K562 (cell line): ENCODE results near the gene CUL9. TPM values are rescaled to one million over a fixed set of nuclear protein-coding genes. Genes with fewer than 3 reads are reported as not detected.

Experiments
- DNMT1 ChIP-seq: fragments of 450-650 bp; IDR thresholded peaks from 2 replicates; pipeline ENCODE4 v1.6.1; 2016; ENCODE audit warnings: antibody characterized with exemption, mild to moderate bottlenecking
- ESRRA ChIP-seq: fragments of 450-650 bp; IDR thresholded peaks from 2 replicates; pipeline ENCODE4 v1.6.1; 2014; ENCODE audit warnings: low read depth, mild to moderate bottlenecking, moderate library complexity, borderline replicate concordance
- ETV5 ChIP-seq: sonication (generic); formaldehyde crosslinking; IDR thresholded peaks from 2 replicates; pipeline ENCODE4 v1.4.0; 2020; ENCODE audit warnings: low read depth, mild to moderate bottlenecking, missing genetic modification reagents
- GATAD2A ChIP-seq: fragments of 450-650 bp; IDR thresholded peaks from 2 replicates; pipeline ENCODE4 v1.6.1; 2017
- MIER1 ChIP-seq: fragments of 450-650 bp; IDR thresholded peaks from 2 replicates; pipeline ENCODE4 v1.6.1; 2016; ENCODE audit warnings: antibody characterized with exemption, mild to moderate bottlenecking, low read depth
- NELFE ChIP-seq: IDR thresholded peaks from 2 replicates; pipeline ENCODE4 v1.6.1; 2011; ENCODE audit warnings: mild to moderate bottlenecking; ENCODE audit not compliant: insufficient read depth, insufficient read length
- NR4A1 ChIP-seq, 2 experiments: fragments of 250-450 bp in 1 of 2; fragments of 450-650 bp in 1 of 2; sonication (Bioruptor Pico) in 1 of 2; IDR thresholded peaks; 2 replicates each; pipeline versions ENCODE4 v1.4.0 to v1.6.1; 2016 to 2020; ENCODE audit warnings: mild to moderate bottlenecking in 2 of 2, missing compliant biosample characterization in 1 of 2, missing genetic modification characterization in 1 of 2, moderate library complexity in 1 of 2
- PHF21A ChIP-seq: fragments of 450-650 bp; IDR thresholded peaks from 2 replicates; pipeline ENCODE4 v1.6.1; 2017; ENCODE audit warnings: low read depth, borderline replicate concordance
- RHOXF2B ChIP-seq: fragments of 250-450 bp; sonication (Bioruptor Pico); conservative IDR thresholded peaks from 2 replicates; pipeline ENCODE4 v1.5.1; 2021
- TBP ChIP-seq: optimal IDR thresholded peaks from 2 replicates; pipeline ENCODE3; 2011; ENCODE audit warnings: low read depth, low read length, improper control_type of control experiment
- TCF7L2 ChIP-seq: fragments of 150-350 bp; IDR thresholded peaks from 2 replicates; pipeline ENCODE4 v1.6.1; 2016; ENCODE audit warnings: low read depth, mild to moderate bottlenecking, low read length, moderate library complexity
- ZNF239 ChIP-seq: fragments of 250-450 bp; sonication (Bioruptor Pico); IDR thresholded peaks from 2 replicates; pipeline ENCODE4 v1.4.0; 2020; ENCODE audit warnings: mild to moderate bottlenecking
- ZNF274 ChIP-seq: IDR thresholded peaks from 2 replicates; pipeline ENCODE4 v1.6.1; 2011; ENCODE audit warnings: low read depth, mild to moderate bottlenecking, low read length, moderate library complexity, borderline replicate concordance
- polyA plus RNA-seq, 8 experiments: library from polyadenylated mRNA; depleted of rRNA in 4 of 8; stranded (reverse) in 5 of 8; unstranded in 3 of 8; fragments of >200 nt; fragmentation: Nextera tagmentation in 2 of 8; fragmentation: Illumina TruSeq in 1 of 8; extraction: Ambion mirVana in 2 of 8; extraction: Trizol in 1 of 8; gene quantifications; 2 replicates each; pipeline versions ENCODE4 v1.2.1 to v1.2.3, GENCODE V29; 2011 to 2014; ENCODE audit warnings: inconsistent platforms in 1 of 8, missing spikeins in 1 of 8
- total RNA-seq, 7 experiments: library from RNA; depleted of rRNA in 6 of 7; stranded (reverse); fragments of >200 nt in 6 of 7; fragmentation: Illumina TruSeq in 2 of 7; extraction: Trizol in 2 of 7; gene quantifications; 2 replicates each; pipeline versions ENCODE4 v1.2.1 to v1.2.3, GENCODE V29; 2011 to 2021; ENCODE audit warnings: low replicate concordance in 1 of 7
- TF ChIP-seq, protein P1 (sequence below): sonication (generic); formaldehyde crosslinking; IDR thresholded peaks from 2 replicates; pipeline ENCODE4 v1.4.0; 2020; ENCODE audit warnings: mild to moderate bottlenecking, missing genetic modification reagents
- TF ChIP-seq, protein P2 (sequence below): fragments of 150-350 bp; conservative IDR thresholded peaks from 2 replicates; pipeline ENCODE4 v1.6.1; 2014; ENCODE audit warnings: low read length
- TF ChIP-seq, protein P3 (sequence below): fragments of 450-650 bp; formaldehyde crosslinking; conservative IDR thresholded peaks from 2 replicates; pipeline ENCODE4 v1.4.0; 2022; ENCODE audit warnings: mild to moderate bottlenecking, missing genetic modification characterization
- TF ChIP-seq, protein P4 (sequence below): sonication (generic); formaldehyde crosslinking; IDR thresholded peaks from 2 replicates; pipeline ENCODE4 v1.8.0; 2022; ENCODE audit warnings: mild to moderate bottlenecking, missing genetic modification reagents, borderline replicate concordance

Gene CUL9
- total and polyA plus RNA-seq, 9 of the 15 experiments (the other 6 are each of a cell fraction or from before 2014, with no cell fraction given): 0.50 to 20.7 (median 6.6) TPM

DNA sequence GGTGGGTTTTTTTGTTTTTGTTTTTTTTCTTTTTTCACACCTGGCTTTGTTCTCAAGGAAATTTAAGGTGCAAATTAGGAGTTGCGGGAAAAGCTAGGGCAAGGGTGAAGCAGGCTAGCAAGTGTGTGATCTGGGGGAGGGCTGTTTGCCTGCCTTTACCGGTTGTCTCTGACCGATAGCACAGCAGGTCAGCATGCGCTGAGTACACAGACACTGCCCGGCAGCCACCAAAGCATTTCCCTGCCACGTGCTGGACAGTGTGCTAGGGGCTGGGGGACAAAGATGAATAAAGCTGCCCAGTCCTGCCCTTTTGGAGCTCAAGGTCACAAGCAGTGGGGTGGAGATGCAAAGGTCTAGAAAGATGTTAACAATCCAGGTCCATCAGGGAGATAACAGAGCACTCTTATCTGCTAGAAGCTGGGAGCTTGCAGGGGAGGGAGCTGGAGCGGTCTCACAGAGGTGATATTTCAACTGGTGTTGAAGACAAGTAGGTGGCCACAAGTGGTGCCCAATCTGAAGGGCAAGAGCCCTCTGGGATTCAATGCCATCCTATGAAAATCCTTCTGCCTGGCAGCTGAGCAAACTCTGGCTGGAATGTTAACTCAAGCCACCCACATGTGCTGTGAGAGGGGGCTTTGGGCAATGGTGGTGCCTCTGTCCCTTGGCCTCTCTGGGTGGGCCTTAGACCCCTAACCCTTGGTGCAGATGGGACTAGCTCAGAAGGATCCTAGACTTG is 85.8 kb downstream of the CUL9 start (continued):
- TF ChIP-seq ESRRA (peak; percentile 97), TBP (no peak), RHOXF2B (CRISPR knock-in tag) (no peak), NR4A1 (CRISPR knock-in tag; IDR thresholded peaks at IDR 0.05) (no peak), NR4A1 (tag; IDR thresholded peaks at IDR 0.05) (peak; percentile 31; the same call in 1 of the 2 replicates), DNMT1 (no peak), ZNF239 (CRISPR knock-in tag) (no peak), TCF7L2 (no peak), ZNF274 (no peak), GATAD2A (no peak), ETV5 (CRISPR knock-in tag) (0 out of 2 replicates have a peak, but pooled peaks have one; percentile 59), NELFE (no peak), PHF21A (no peak), MIER1 (no peak)
- TF ChIP-seq, protein P1, sequence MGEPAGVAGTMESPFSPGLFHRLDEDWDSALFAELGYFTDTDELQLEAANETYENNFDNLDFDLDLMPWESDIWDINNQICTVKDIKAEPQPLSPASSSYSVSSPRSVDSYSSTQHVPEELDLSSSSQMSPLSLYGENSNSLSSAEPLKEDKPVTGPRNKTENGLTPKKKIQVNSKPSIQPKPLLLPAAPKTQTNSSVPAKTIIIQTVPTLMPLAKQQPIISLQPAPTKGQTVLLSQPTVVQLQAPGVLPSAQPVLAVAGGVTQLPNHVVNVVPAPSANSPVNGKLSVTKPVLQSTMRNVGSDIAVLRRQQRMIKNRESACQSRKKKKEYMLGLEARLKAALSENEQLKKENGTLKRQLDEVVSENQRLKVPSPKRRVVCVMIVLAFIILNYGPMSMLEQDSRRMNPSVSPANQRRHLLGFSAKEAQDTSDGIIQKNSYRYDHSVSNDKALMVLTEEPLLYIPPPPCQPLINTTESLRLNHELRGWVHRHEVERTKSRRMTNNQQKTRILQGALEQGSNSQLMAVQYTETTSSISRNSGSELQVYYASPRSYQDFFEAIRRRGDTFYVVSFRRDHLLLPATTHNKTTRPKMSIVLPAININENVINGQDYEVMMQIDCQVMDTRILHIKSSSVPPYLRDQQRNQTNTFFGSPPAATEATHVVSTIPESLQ (CRISPR knock-in tag): no peak
- TF ChIP-seq, protein P2, sequence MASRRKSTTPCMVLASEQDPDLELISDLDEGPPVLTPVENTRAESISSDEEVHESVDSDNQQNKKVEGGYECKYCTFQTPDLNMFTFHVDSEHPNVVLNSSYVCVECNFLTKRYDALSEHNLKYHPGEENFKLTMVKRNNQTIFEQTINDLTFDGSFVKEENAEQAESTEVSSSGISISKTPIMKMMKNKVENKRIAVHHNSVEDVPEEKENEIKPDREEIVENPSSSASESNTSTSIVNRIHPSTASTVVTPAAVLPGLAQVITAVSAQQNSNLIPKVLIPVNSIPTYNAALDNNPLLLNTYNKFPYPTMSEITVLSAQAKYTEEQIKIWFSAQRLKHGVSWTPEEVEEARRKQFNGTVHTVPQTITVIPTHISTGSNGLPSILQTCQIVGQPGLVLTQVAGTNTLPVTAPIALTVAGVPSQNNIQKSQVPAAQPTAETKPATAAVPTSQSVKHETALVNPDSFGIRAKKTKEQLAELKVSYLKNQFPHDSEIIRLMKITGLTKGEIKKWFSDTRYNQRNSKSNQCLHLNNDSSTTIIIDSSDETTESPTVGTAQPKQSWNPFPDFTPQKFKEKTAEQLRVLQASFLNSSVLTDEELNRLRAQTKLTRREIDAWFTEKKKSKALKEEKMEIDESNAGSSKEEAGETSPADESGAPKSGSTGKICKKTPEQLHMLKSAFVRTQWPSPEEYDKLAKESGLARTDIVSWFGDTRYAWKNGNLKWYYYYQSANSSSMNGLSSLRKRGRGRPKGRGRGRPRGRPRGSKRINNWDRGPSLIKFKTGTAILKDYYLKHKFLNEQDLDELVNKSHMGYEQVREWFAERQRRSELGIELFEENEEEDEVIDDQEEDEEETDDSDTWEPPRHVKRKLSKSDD: no peak
- TF ChIP-seq, protein P3, sequence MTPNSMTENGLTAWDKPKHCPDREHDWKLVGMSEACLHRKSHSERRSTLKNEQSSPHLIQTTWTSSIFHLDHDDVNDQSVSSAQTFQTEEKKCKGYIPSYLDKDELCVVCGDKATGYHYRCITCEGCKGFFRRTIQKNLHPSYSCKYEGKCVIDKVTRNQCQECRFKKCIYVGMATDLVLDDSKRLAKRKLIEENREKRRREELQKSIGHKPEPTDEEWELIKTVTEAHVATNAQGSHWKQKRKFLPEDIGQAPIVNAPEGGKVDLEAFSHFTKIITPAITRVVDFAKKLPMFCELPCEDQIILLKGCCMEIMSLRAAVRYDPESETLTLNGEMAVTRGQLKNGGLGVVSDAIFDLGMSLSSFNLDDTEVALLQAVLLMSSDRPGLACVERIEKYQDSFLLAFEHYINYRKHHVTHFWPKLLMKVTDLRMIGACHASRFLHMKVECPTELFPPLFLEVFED (CRISPR knock-in tag): no peak
- TF ChIP-seq, protein P4, sequence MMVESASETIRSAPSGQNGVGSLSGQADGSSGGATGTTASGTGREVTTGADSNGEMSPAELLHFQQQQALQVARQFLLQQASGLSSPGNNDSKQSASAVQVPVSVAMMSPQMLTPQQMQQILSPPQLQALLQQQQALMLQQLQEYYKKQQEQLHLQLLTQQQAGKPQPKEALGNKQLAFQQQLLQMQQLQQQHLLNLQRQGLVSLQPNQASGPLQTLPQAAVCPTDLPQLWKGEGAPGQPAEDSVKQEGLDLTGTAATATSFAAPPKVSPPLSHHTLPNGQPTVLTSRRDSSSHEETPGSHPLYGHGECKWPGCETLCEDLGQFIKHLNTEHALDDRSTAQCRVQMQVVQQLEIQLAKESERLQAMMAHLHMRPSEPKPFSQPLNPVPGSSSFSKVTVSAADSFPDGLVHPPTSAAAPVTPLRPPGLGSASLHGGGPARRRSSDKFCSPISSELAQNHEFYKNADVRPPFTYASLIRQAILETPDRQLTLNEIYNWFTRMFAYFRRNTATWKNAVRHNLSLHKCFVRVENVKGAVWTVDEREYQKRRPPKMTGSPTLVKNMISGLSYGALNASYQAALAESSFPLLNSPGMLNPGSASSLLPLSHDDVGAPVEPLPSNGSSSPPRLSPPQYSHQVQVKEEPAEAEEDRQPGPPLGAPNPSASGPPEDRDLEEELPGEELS: peak; percentile 58; the same call in 1 of the 2 replicates
